ENCODE results near the gene IL2RG.

The IL2RG gene

GRCh38 chrX:71068044-71068918 is 43.1 kb downstream of the IL2RG start, which contains the start of gene SNX12:
Gene SNX12, minus strand, starts transcription at chrX:71068334. Its CDS starts 28 bp downstream, at chrX:71068306.
- DNase-seq (ENCODE audit: low read depth): peak; percentile 94

GRCh38 chrX:71067712-71068043 is 43.7 kb downstream of the IL2RG start:
- no peak for DNase-seq (ENCODE audit: low read depth)

- DNase-seq (ENCODE audit: low read depth): no peak
These were observed 44.3 kb downstream of the IL2RG start for GRCh38 chrX:71067089-71067488.

GRCh38 chrX:71060127-71060526 is 51.2 kb downstream of the IL2RG start:
- no peak for DNase-seq (ENCODE audit: low read depth)

GRCh38 chrX:71057848-71058530 is 53.4 kb downstream of the IL2RG start:
- no peak for DNase-seq (ENCODE audit: low read depth)
